HG02981 (cell line): ENCODE results near the gene NHS.
"Not testable (repeated sequence)": the region's sequence is repeated elsewhere in the genome, so short reads cannot be mapped to it uniquely, and the experiment has no call there.

Experiments
- ATAC-seq: cut with Tn5 transposase; IDR thresholded peaks from one replicate; pipeline ENCODE4 v1.9.1; 2021; ENCODE audit warnings: mild to moderate bottlenecking, moderate library complexity; ENCODE audit not compliant: unreplicated experiment

Gene NHS

DNA sequence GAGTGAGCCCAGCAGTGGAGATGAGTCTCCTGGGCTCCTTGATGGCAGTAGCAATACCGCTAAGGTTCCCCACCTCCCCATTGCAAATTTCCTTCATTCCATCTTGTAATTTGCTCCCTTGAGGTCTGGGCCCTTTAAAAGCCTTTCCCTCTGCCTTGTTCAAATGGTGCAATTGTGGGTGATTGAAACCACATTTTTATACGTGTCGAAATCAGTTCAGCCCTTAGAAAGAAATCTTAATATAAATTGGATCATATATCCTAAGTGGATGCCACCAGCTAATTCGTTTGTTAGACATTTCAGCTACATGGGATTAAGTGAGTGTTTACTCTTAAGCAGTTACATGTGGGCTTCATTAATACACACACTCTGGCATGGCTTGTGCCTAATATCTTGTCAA lies 68.6 kb downstream of the NHS start:
- no peak for ATAC-seq

DNA sequence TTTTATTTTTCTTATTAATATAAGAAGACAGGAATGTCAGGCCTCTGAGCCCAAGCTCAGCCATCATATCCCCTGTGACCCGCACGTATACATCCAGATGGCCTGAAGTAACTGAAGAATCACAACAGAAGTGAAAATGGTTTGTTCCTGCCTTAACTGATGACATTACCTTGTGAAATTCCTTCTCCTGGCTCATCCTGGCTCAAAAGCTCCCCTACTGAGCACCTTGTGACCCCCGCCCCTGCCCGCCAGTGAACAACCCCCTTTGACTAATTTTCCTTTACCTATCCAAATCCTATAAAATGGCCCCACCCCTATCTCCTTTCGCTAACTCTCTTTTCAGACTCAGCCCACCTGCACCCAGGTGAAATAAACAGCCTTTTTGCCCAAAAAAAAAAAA lies 71.3 kb downstream of the NHS start:
- not testable (repeated sequence) for ATAC-seq

DNA sequence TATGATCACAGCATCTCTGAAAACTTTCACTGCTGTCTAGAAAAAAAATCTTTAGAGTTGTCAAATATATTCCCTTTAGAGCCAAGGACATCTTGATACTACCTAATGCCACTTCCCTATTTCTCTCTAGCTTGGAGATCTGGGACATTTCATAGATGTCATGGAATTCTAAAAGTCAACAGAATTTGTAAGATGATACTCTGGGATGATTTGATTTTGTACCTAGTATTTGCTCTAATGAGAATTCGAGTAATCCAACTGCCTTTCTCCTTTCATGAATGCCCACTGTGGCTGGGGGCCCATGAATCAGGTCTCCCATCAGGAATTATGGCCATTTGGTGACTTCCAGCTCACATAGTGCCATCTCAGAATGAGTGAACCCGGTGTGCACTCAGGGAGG lies 73.2 kb downstream of the NHS start:
- no peak for ATAC-seq

DNA sequence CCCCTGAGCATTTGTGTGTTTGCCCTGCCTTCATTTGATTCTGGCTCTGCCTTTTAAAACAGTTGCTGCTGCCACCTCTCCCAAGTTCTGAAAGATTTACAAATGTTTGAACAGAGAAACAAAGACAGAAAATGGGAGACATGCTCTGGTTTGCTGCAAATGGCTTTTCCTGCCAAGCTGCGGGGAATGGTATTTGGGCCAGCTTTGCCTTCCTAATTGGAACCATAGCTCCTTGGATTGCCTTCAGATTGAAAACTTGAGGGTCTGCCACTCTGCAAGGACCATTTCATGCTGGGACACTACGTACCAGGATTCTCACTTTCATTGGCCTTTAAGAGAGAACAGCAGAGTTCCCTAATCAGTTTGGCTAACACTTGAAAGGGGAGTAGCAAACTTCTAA lies 74.9 kb downstream of the NHS start:
- ATAC-seq, result no peak

DNA sequence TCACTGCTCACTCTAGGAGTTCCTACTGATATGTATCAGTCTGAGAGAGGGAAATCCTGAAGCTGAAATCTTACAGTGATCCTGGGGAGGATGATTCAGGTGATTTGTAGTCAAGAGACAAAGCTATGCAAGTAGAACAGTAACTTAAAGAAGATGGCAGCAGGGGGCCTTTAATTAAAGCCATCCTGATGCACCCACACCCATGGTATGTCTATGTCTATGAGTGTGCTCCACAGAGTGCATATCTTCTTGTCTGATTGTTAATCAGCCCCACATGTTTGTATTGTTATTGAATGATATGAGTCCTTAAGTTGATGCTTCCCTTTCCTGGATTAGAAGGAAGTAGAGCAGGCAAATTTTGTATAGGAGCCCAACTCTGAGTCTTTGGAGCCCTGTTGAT lies 78.8 kb downstream of the NHS start:
- ATAC-seq, result no peak

DNA sequence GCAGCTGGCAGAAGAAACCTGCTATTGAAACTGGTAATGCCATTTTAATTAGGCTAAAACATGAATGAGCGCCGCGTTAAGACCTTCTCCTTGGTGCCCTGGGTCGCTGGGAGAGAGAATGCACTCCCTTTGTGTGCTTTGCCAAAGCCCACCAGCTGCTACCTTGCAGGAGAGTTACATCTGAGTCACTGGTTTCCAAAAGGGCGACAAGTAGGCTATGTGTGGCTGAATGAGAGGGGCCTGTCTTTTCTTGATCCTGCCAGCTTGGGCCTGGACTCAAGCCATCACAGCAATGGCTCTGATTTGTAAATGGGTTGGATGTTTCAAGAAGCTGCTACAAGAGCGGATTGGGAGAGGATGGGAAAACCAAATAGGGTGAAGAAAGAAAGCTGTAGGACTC lies 81.5 kb downstream of the NHS start:
- no peak for ATAC-seq

DNA sequence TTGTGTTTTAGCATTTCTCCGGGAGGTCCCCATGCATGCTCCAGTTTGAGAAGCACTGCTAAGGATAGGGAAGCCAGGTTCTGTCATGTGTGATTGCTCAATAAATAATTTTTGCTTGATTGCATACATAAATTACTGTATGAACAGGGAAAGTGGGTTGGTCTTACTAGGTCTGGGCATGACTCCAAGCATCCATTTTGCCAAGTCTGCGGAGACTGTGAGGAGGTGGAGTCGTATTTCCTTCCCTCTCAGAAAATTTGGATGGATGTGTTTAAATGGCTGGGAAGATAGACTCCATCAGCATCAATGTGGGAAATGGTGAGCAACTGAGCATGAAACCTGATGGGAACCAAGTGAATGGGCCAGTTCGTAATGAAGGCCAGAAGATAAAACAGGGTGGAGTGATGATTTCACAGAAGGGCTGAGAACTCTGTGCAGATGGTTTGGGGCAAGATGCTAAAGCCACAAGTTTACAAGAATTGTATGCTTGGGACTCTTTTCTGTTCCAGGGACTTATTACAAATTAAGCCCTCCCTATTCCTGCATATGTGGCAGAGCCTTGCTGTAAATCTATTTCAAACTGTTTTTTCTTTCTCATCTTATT lies 84.1 kb downstream of the NHS start:
- ATAC-seq, result no peak

DNA sequence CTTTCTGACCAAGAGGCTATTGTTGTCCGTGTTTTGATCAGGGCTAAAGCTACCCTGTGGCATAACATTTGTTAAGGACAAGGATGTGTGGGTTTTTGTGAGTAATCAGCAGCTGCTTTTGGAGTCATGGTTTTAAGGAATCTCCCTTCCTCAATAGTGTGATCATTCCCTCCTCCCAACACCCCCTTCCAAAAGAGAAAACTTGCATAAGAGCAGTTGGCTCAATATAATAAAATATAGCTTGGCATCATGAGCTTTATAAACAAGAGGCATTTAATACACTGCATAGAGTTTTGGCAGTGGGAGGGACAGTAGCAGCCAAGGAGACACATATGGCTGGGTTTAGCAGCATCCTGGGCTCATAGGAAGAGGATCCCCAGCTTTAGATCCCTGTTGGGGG lies 84.7 kb downstream of the NHS start:
- no peak for ATAC-seq

DNA sequence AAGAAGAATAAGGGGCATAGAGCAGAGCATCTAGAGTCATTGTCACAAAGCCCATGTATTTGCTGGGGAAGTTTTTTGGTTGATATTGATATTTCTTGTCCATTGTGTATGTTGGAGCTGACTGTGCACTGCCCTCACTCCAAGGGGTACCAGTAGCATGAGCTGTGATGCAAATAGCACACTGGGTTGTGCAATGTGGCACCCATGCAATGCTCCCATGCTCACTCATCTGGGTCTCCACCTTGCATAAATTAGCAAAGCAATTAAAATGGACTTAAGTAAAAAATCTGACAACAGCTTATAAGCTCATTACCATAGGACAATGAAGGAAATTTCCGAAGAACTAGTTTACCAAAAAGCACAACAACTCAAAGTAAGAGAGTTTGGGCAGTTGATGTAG lies 87.9 kb downstream of the NHS start:
- ATAC-seq, result no peak

DNA sequence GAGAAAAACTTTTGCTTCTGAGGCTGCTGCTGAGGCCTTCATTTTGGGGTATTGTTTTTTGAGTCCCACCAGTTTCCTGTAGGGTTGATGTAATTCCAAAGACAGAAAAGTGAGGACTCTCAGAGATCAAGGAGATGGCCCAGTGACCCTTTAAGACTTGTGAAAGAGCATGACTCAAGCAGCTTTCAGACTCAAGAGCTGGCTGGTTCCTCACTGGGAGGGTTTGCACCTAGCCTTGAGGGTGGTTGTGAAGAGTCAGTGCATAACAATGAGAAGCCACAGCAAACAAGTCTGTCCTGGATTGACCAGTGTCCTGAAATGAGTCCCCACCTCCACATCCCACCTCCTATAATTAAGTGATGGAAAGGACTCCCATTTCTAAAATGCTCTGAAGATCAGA lies 89.2 kb downstream of the NHS start:
- ATAC-seq, result no peak

DNA sequence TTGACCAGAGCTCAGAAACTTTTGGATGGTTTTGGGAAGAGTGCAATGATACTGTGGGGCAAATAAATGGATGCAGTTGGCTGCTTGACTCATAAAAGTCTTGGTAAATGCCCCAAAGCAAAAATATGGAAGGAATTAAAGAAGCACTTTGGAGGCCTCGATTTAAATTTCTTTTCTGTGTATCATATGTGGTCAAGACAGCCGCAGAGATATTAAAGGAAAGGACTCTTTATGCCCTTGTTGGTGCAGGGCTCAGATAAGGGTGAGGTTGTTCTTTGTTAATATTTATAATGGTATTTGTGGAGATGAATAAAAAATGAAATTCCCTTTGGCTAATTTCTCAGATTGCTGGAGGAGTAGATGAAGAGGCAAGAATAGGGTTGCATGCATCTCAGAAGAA lies 90.2 kb downstream of the NHS start:
- no peak for ATAC-seq

DNA sequence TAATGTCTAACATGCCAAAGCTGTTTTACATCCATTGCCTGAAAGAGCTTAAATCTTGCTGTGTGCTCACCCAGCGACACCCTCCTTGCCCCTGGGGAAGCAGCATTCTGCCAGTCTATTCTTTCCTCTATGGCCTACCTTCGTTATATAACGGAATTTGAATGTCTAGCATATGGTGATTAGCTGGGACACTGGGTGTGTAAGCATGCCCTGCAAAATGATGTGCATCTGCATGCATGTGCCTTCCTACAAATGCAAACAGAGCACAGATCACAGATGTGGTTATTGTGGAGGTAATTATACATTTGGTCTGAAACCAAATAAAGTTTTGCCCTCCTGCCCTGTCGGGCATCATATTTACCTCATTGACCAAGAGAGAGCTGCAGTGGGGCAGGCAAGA lies 90.8 kb downstream of the NHS start:
- ATAC-seq, result no peak

DNA sequence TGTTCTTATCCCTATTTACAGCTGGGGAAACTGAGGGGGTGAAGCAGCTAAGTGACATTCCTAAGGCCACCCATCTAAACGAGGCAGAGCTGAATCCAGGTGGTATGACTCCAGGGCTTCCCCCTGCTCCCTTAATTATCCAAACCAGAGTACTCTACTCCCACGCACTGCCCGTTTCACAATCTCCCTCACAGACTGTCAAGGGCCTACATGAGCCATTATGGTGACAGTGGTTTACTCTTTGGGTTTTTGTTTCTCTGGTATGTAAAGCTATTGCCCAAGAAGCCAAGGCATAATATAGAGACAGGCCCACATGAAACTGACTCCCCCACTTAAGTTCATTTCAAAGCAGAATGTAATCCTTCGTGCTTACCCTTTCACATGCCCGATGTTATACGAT lies 95.1 kb downstream of the NHS start:
- ATAC-seq, result no peak

DNA sequence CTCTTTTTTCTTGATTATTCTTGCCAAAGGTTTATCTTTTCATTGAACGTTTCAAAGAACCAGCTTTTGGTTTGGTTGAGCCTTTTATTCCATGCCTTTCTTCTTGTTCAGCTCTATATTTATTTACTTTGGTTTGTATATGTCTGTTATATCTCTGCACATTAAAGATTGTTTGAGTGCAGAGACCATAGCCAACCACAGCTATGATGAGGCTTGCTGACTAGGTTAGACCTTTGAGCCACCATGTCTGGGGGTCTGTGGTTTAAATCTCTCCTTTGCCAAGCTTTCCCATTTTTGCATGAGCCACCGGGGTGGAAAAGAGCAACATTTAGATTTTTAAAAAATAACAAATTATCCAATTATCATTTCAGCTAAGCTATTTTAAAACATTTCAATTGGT lies 96.1 kb downstream of the NHS start:
- ATAC-seq, result no peak

DNA sequence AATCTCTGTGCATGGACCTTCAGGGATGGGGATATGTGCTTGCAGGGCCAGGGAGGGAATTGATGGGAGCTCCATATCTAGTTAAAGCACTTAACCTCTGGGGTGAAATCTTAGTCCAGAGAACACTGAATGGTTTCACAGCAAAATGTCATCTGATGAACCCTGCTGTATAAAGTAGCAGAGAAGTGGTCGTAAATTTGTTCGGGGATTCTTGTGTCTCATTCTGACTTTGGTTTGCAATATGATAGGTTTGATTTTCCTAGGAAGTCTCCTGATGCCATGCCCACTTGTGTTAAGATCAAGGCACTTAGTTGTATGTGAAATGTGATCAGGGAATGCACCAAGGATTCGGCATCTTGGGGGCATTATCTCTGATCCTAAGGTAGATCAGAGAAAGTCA lies 96.9 kb downstream of the NHS start:
- ATAC-seq, result no peak

DNA sequence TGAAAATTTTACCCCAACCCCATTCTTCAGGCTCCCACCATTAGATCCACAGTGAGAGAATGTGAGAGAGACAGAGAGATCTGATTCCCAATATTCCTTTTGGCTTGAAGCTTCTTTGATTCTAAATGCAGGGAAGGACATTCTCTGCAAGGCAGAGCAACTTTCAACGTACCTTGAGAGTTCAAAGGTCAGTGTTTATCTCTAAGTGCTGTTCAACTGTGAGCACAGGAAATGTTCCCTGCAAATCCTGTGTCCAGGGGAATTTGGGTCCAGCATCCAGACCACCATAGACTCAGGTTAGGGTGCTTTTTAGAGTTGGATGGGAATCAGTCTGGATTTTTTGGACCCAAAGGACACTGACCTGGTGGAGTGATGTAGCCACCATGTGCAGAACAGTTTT lies 97.4 kb downstream of the NHS start:
- ATAC-seq, result no peak

DNA sequence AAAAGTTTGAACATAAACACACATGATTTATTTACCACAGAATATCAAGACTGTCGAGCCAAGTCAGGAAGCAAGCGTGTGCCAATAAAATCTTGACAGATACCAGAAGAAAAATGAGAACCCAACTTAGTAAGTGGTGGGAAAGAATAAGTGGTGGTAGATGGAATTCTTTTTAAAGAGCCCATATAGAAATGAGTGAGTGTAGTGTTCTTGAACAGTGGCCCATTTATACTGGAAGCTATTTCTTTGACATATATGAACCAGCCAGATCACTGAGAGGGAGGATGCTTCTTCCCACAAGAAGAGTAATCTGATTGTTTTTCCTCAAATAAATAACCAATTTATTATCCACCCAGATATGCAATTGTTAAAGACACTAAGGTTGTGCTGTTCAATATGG lies 98.0 kb downstream of the NHS start:
- no peak for ATAC-seq

DNA sequence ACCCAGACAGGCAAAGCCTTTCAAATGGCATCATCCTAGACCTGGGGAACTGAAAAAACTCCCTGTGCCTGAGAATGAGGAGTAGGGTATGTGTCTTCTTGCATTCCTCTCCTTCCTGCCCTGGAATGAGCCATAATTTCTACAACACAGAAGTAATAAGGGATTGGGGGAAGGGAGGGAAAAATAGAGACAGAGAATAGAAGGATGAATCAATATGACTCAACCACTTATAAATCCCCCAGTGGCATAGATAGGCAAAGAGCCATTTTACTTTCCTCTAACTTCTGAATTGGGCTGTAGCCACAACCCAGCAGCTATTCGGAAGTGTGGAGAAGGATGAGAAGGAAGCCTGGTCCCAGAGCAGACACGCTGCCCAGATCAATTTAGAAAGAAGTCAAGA lies 99.9 kb downstream of the NHS start:
- ATAC-seq, result no peak

DNA sequence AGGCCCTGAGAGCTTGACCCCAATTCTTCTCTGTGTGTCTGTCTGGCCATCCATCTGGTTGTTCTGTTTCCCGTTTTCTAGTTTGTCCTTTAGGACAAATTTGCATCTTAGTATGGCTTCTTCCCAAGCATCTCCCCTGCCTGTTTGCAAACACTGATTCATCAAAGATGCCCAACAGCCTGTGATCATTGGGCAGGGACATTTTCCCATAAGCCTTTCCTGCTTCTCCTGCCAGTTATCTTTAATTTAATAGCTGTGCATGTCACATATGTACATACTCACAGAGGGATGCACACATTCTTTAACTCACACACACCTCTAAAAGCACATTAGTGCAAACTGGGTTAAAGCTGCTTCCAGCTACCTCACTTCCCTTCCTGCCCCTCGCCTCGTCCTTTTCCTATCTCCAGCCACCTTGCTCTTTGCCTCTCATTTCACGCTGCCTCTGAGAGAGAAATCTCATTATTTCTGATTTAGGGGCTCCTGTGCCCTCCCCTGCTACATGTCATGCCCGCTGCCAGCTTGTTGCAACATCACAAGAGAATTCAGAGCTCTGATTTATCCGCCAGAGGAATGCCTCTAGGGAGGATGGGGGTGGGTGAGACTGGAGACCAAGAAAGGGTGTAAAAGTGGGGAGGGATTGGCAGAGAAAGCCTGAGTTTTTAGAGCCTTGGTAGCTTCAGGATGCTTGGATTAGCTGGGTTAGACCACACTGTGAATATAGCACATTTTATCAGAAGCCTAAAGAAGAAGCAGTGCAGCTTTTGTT lies 100.6 kb downstream of the NHS start:
- ATAC-seq, result no peak

DNA sequence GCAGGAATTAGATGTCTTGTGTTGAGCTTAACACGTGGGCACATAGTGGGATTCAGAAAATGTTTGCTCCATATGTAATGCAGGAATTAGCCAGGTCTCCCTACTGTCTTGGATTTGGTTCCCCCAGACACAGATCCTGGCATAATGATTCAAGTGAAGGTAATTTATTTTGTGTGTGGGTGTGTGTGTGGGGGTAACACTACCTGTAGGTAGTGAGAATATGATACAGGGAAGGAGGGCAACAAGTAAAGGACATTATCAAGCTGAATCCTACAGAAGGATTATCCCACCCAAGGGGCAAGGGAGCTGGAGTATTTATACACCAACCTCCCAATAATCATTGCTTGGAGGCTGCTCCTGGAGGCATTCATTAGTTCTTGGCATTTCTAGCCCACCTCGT lies 101.4 kb downstream of the NHS start:
- ATAC-seq, result no peak

DNA sequence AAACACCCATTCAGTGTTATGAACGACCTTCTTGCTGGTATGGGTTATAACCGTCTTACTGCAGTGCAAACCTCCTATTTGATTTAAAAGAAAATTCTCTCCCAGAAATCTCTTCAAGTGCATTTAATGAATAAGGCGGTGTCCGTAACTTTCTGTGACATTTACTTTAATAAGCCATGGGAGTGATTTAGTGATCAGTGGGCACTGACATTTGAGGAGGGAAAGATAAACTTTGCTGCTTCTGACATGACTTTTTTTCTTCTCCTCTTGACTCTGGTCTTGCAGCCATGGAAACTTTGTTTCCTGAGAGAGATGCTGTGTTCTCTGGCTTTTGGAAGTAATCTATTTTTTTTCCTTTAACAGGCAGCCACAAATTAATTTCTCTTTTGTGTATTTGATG lies 106.1 kb downstream of the NHS start:
- ATAC-seq, result no peak

DNA sequence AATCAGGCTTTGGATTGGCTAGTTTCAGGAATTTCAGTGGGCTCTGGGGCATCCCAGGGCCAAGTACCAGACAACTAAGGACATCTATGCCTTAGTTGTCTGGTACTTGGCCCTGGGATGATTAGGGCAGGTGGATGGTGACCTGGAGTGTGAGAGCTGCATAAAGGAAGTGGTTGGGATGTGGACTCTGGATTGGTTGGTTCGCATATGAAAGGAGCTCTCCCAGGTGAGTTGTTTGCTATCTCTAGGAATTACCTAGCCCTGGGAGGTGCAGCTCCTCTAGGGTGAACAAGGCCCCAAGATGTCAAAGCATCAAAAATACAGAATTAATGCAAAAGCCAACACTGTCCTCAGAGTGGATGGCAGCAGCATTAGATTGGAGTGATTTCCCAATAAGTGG lies 109.6 kb downstream of the NHS start:
- no peak for ATAC-seq

DNA sequence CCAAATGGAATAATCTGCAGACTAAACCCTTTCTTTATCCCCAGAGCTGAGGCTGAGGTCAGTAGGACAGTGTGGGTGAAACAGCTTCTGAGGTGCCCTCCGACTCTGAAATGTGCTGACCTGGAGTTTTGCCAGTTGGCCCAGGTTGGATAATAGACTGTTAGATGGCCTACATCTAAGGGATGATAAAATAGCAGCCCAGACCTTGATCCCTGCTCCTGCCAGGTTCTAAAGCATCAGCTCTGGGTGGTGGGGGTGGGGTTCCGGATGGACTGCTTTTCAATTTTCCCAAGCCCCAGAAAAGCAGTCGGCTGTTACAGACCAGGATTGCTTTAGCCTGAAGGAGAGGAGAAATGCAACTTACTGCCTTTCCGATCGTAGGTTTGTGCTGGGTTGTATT lies 110.4 kb downstream of the NHS start:
- ATAC-seq, result no peak
